Heart left ventricle (tissue), 13 donors: ENCODE measurements around the gene AGBL3.

Experiments used
- POLR2A ChIP-seq, 2 donors: fragments of 450-650 bp; IDR thresholded peaks; one replicate each; pipeline ENCODE4 v1.6.1; 2017; ENCODE audit warnings: antibody characterized with exemption in 2 of 2, mild to moderate bottlenecking in 2 of 2, moderate library complexity in 2 of 2
- TF ChIP-seq, protein P1 (sequence below), 12 donors: fragments of 200-600 bp; sonication (generic) in 4 of 12; IDR thresholded peaks; one replicate each; pipeline versions ENCODE4 v1.5.0 to v1.8.0; 2018 to 2022; ENCODE audit warnings: antibody characterized with exemption in 12 of 12, mild to moderate bottlenecking in 5 of 12
- donor health status: ischemic (EF 13 %, LVEDD 7.1; RV severe dilation, severe dysfunction).
- donor health status: DM: no; HTN: yes; CAD: no.
- donor health status: DM: no; HTN: no; CAD: no.
- donor health status: ischemic (EF 25% LVEDD 6.9; RV normal size, moderate dysfunction).
- donor health status: ischemic (EF 25% LVEDD 5.7; RV mildly dilated, moderate dysfunction).
- donor health status: ischemic (EF 35%, LVEDD 5.7; RV mildly dilated, moderate dysfunction).
- donor health status: nonischemic (EF 11% LVEDD 7.7; RV severe dilation, severe dysfunction).
- donor health status: DM: yes; HTN: yes; CAD: no.
- donor health status: PGD.
- donor health status: ischemic (EF 29% LVEDD 5.4; RV normal size, mild dysfunction).
- donor health status: nonischemic (EF 23%, LVEDD 6.1; RV moderate dilation, normal function).

DNA sequence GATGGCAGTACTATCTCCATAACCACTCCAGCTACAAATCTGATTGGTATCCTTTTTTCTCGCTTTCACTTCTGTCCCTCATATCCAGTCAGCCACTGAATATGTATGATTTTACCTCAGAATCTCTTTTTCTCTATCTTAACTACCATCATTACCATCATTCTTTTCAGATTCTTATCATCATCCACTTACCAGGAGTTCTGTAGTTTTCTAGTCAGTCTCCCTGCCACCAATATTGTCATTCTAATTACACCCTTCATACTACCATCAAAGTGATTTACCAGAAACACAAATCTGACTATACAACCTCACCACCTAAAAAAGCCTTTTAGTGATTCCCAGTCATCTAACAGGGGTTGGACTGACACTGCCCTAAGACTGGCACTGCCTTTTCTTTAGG is 96.7 kb downstream of the AGBL3 start:
- TF ChIP-seq, protein P1, sequence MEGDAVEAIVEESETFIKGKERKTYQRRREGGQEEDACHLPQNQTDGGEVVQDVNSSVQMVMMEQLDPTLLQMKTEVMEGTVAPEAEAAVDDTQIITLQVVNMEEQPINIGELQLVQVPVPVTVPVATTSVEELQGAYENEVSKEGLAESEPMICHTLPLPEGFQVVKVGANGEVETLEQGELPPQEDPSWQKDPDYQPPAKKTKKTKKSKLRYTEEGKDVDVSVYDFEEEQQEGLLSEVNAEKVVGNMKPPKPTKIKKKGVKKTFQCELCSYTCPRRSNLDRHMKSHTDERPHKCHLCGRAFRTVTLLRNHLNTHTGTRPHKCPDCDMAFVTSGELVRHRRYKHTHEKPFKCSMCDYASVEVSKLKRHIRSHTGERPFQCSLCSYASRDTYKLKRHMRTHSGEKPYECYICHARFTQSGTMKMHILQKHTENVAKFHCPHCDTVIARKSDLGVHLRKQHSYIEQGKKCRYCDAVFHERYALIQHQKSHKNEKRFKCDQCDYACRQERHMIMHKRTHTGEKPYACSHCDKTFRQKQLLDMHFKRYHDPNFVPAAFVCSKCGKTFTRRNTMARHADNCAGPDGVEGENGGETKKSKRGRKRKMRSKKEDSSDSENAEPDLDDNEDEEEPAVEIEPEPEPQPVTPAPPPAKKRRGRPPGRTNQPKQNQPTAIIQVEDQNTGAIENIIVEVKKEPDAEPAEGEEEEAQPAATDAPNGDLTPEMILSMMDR (IDR thresholded peaks at IDR 0.05), result no peak
- no peak for TF ChIP-seq POLR2A (IDR thresholded peaks at IDR 0.05)
